Prostate gland (tissue), 2 donors: ENCODE data around the gene TMEM132A. TPM values are rescaled to one million over a fixed set of nuclear protein-coding genes. Genes with fewer than 3 reads are reported as not detected.

ENCODE experiments used
- DNase-seq: peaks from one replicate; pipeline ENCODE4 v3.0.0-alpha.2; 2019; ENCODE audit warnings: low spot score
- H3K27ac ChIP-seq, 2 donors: fragments of 200-600 bp; sonication (generic); 2 replicates each; pipeline ENCODE4 v1.5.1; 2017 to 2019
- H3K27me3 ChIP-seq: fragments of 200-600 bp; sonication (generic); replicated peaks from 2 replicates; pipeline ENCODE4 v1.5.1; 2019; ENCODE audit not compliant: insufficient read depth
- H3K36me3 ChIP-seq, 2 donors: fragments of 200-600 bp; sonication (generic); 1 replicate in 1 of 2; 2 replicates in 1 of 2; pipeline versions ENCODE4 v1.5.1 to v1.8.1; 2017 to 2019
- H3K4me1 ChIP-seq: fragments of 200-600 bp; sonication (generic); replicated peaks from 2 replicates; pipeline ENCODE4 v1.5.1; 2019
- H3K4me3 ChIP-seq, 2 donors: fragments of 200-600 bp; sonication (generic); 2 replicates each; pipeline ENCODE4 v1.5.1; 2017 to 2019
- H3K9me3 ChIP-seq: fragments of 200-600 bp; sonication (generic); 2 replicates; pipeline ENCODE4 v1.5.1; 2017
- POLR2A ChIP-seq: fragments of 450-650 bp; IDR thresholded peaks from one replicate; pipeline ENCODE4 v1.6.1; 2016; ENCODE audit warnings: antibody characterized with exemption, mild to moderate bottlenecking
- POLR2AphosphoS5 ChIP-seq: sonication (generic); formaldehyde crosslinking; IDR thresholded peaks from one replicate; pipeline ENCODE4 v1.6.1; 2017; ENCODE audit warnings: antibody characterized with exemption
- WGBS: methylation state at CpG from one replicate; pipeline ENCODE4 v1.1.5; 2018; 5-methylcytosine and 5-hydroxymethylcytosine counted together
- intact Hi-C: fragments of 100-400 bp; cut with DNase I; formaldehyde crosslinking; loops from one replicate; pipeline ENCODE4 v1.14.2; 2022
- total RNA-seq, 2 donors: library from RNA; depleted of rRNA; stranded (reverse); fragments of >200 nt; gene quantifications; one replicate each; pipeline ENCODE4 v1.1.0, GENCODE V29; 2016
- TF ChIP-seq, protein P1 (sequence below), 4 experiments: fragments of 200-600 bp in 2 of 4; fragments of 450-650 bp in 2 of 4; sonication (generic) in 2 of 4; IDR thresholded peaks; 1 replicate in 3 of 4; 2 replicates in 1 of 4; pipeline ENCODE4 v1.5.1; 2016 to 2019; ENCODE audit warnings: antibody characterized with exemption in 4 of 4, mild to moderate bottlenecking in 2 of 4, moderate library complexity in 2 of 4

The TMEM132A gene
- total RNA-seq, 2 donors from 2014 or later = 18.7 to 44.5 TPM

DNA sequence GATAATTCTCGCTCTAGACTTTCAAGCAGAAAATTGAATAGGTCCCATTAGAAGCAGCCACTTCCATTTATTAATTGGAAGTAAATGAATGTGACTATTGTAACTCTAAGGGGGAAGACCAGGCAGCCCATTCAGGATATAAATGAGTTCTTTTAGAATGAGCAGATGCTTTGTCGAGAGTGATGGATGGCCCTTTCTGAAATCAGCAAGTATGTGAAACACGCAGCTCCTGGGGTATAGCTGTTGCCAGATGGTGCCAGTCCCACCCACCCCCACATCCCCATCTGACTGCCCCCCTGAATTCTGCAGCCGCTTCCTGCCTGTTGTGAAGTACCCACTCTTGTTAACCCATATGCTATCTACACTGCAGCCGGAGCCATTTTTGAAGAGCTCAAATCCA lies 24.0 kb downstream of the TMEM132A start:
- Histone ChIP-seq H3K27me3 (no peaks in the 10 kb centered on the region), H3K4me1 (no peaks in the 10 kb centered on the region), H3K27ac (no peak overlapping the region), H3K4me3 (no peak overlapping the region), H3K36me3 (no peaks in the 10 kb centered on the region), H3K9me3 (no peaks in the 10 kb centered on the region)
- DNase-seq = no peak
- TF ChIP-seq POLR2A (no peak), POLR2AphosphoS5 (no peak)
- TF ChIP-seq, protein P1, sequence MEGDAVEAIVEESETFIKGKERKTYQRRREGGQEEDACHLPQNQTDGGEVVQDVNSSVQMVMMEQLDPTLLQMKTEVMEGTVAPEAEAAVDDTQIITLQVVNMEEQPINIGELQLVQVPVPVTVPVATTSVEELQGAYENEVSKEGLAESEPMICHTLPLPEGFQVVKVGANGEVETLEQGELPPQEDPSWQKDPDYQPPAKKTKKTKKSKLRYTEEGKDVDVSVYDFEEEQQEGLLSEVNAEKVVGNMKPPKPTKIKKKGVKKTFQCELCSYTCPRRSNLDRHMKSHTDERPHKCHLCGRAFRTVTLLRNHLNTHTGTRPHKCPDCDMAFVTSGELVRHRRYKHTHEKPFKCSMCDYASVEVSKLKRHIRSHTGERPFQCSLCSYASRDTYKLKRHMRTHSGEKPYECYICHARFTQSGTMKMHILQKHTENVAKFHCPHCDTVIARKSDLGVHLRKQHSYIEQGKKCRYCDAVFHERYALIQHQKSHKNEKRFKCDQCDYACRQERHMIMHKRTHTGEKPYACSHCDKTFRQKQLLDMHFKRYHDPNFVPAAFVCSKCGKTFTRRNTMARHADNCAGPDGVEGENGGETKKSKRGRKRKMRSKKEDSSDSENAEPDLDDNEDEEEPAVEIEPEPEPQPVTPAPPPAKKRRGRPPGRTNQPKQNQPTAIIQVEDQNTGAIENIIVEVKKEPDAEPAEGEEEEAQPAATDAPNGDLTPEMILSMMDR (IDR thresholded peaks at IDR 0.05) = no peak
- intact Hi-C loops = no loop called here
- 84% methylated on average over 5 of the region's 5 CpGs for WGBS

DNA sequence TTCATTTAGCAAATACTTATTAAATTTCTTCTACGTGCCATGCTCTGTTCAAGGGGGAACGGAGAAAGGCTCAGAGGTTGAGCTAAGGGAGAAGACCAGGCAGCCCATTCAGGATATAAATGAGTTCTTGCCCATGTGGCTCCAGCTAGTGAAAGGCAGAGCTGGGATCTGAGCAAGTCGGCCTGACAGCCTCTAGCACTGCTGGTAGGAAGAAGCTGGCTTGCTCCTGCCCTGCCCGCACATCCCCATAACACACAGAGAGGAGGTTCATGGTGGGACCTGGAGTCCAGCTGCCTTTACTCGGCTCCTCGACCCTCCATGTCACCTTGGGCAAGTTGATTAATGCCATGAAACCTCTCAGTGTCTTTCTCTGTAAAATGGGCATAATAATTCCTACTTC lies 25.8 kb downstream of the TMEM132A start:
- Histone ChIP-seq H3K27me3 (no peaks in the 10 kb centered on the region), H3K4me1 (no peaks in the 10 kb centered on the region), H3K4me3 (no peak overlapping the region), H3K27ac (no peak overlapping the region), H3K36me3 (no peaks in the 10 kb centered on the region), H3K9me3 (no peaks in the 10 kb centered on the region)
- intact Hi-C loops = no loop called here
- 83% methylated on average over 6 of the region's 6 CpGs for WGBS
- DNase-seq = no peak
- TF ChIP-seq, protein P1 (IDR thresholded peaks at IDR 0.05) = no peak
- TF ChIP-seq POLR2AphosphoS5 (no peak), POLR2A (no peak)

- peak overlapping the region; percentile 25 for H3K4me3 ChIP-seq
- no peaks in the 10 kb centered on the region for H3K36me3 ChIP-seq
- no peaks in the 10 kb centered on the region for H3K4me1 ChIP-seq
- no peaks in the 10 kb centered on the region for H3K27me3 ChIP-seq
- no peak for DNase-seq
- H3K27ac ChIP-seq = peak overlapping the region in 1 of 2 donors; percentile 27
- TF ChIP-seq, protein P1 (IDR thresholded peaks at IDR 0.05) = no peak
- TF ChIP-seq POLR2AphosphoS5 (no peak), POLR2A (no peak)
- WGBS = 13% methylated on average over 65 of the region's 86 CpGs
- intact Hi-C loops = no loop called here
- no peaks in the 10 kb centered on the region for H3K9me3 ChIP-seq
These were observed 26.8 kb downstream of the TMEM132A start for GRCh38 chr11:60950933-60951605.

- Histone ChIP-seq H3K27ac (peak overlapping the region; percentile 52 to 63), H3K4me3 (peak overlapping the region; percentile 25), H3K4me1 (no peaks in the 10 kb centered on the region), H3K27me3 (no peaks in the 10 kb centered on the region), H3K36me3 (no peaks in the 10 kb centered on the region), H3K9me3 (no peaks in the 10 kb centered on the region)
- 25% methylated on average over 8 of the region's 8 CpGs for WGBS
- no peak for TF ChIP-seq POLR2A
- TF ChIP-seq, protein P1 (IDR thresholded peaks at IDR 0.05) = no peak
- no peak for TF ChIP-seq POLR2AphosphoS5
- DNase-seq = no peak
- intact Hi-C loops = no loop called here
These were observed 27.3 kb downstream of the TMEM132A start for GRCh38 chr11:60951606-60951903.
